ENCODE results near the gene LPAR3. TPM values are rescaled to one million over a fixed set of nuclear protein-coding genes. Genes with fewer than 3 reads are reported as not detected.

The LPAR3 gene
- total and polyA plus RNA-seq, 3 experiments from 2014 or later, result 0.85 to 1.5 (median 1.1) TPM

DNA sequence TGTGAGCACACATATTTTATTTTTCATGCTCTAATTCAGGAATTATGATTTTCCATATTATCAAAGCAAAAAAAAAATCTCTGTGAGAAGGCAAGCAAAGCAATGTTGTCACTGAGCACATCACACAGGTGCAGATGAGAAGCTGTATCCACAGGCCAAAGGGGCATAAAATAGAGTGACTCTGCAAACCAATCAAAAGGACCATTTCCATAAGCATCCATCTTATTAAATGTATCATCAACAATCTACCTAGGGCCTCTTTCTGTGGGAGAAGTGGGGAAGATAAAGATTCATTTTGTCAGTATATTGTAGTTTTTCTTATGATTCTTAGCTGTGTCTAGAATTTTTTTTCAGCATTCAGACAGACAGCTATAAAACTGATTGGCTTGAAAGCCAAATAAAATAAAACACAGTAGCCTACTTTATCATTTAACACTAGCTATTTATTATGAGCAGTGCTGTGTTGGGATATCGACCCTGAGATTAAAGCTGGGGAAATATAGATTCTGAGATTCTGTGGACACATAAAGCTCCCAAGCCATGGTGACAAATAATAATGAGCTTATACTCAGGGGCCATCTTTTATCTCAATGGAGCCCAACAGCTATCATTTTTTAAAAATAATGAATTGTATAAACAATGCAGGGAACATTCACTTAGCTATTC is 90.3 kb downstream of the LPAR3 start:
- H3K27ac Mint-ChIP-seq, result no peak overlapping the region
- Histone ChIP-seq H3K4me3 (ENCODE audit: low read length) (no peak overlapping the region), H3K4me1 (ENCODE audit: insufficient read depth, low read length) (no peaks in the 10 kb centered on the region), H3K9me3 (ENCODE audit: low read length) (no peaks in the 10 kb centered on the region), H3K36me3 (ENCODE audit: insufficient read depth, low read length) (no peaks in the 10 kb centered on the region), H3K27ac (ENCODE audit: low read depth, low read length) (no peak overlapping the region), H3K27me3 (ENCODE audit: insufficient read depth, low read length, poor library complexity, severe bottlenecking) (no peaks in the 10 kb centered on the region)
- CTCF ChIA-PET, result interaction anchor here (1.5 to 1.6 kb wide), 2 partner anchors 20 kb away, joined by 3 to 6 read pairs; no protein-coding TSS in a partner anchor
- H3K27me3 Mint-ChIP-seq, result peaks cover 7 to 13% of the 10 kb centered on the region in 2 donors
- POLR2A ChIA-PET, result no interaction called here
- no peaks in the 10 kb centered on the region for H3K36me3 Mint-ChIP-seq
- no peak overlapping the region for H3K4me3 Mint-ChIP-seq
- no peaks in the 10 kb centered on the region for H3K4me1 Mint-ChIP-seq
- DNase-seq, result no peak
- no peaks in the 10 kb centered on the region for H3K9me3 Mint-ChIP-seq

DNA sequence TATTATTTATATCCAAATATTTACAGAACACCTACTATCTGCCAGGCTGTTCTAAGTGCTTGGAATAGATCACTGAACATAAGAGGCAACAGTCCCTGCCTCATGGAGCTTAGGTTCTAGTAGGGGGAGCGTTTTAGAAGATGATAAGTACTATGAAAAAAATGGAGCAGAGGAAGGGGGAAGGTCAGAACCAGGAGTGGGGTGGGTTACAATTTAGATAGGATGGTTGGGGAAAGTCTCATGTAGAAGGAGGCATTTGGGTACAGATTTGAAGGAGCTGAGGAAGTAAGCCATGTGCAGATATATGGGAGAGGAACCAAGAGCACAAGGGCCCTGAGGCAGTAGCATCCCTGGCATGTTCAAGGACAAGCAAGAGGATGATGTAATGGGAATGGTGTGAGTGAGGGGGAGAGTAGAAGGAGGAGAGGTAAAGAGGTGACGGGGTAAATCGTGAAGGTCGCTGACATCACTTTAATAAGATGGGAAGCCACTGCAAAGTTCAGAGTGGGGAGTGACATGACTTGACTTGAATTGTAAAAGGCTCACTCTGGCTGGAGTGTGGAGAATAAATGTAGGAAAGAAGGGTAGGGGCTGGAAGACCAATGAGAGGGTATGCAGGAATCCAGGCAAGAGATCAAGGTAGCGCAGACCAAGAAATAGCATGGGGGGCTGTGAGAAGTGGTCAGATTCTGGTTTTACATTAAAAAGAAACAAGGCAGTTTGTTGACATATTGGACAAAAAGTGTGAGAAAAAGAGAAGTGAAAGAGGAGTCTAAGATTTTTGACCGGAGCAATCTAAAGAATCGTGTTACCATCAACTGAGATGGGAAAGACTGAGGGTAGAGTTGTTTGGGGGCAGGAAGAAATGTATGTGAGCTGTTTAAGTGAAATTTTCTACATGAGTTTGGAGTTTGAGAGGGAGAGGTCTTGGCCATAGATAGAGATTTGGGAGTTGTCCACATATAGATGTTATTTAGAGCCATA is 92.6 kb downstream of the LPAR3 start:
- ChIA-PET POLR2A (no interaction called here), CTCF (no interaction called here)
- peaks cover 6 to 7% of the 10 kb centered on the region in 2 donors for H3K27me3 Mint-ChIP-seq
- H3K27ac Mint-ChIP-seq, result no peak overlapping the region
- H3K9me3 Mint-ChIP-seq, result no peaks in the 10 kb centered on the region
- Histone ChIP-seq H3K27ac (ENCODE audit: low read depth, low read length) (no peak overlapping the region), H3K27me3 (ENCODE audit: insufficient read depth, low read length, poor library complexity, severe bottlenecking) (no peaks in the 10 kb centered on the region), H3K4me1 (ENCODE audit: insufficient read depth, low read length) (no peaks in the 10 kb centered on the region), H3K36me3 (ENCODE audit: insufficient read depth, low read length) (no peaks in the 10 kb centered on the region), H3K9me3 (ENCODE audit: low read length) (no peaks in the 10 kb centered on the region), H3K4me3 (ENCODE audit: low read length) (no peak overlapping the region)
- no peak overlapping the region for H3K4me3 Mint-ChIP-seq
- no peaks in the 10 kb centered on the region for H3K4me1 Mint-ChIP-seq
- no peaks in the 10 kb centered on the region for H3K36me3 Mint-ChIP-seq
- no peak for DNase-seq

DNA sequence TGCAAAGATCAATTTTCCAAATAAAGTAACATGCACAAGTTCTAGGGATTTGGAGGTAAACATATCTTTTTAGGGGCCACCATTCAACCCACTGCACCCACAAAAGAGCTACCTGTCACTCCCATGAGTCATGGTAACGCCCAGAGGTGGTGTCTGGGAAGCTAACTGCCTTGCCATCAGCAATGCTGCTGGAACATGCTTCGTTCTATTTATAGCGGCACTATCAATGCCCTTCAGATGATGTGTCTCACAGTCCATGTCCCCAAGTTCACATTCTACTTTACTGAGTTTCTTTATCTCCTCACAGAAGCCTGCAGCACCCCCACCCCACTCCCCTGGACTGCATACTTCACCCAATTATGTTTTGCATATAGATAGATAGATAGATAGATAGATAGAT is 95.4 kb downstream of the LPAR3 start:
- no peaks in the 10 kb centered on the region for H3K4me1 ChIP-seq (ENCODE audit: insufficient read depth, low read length)
- ChIA-PET POLR2A (no interaction called here), CTCF (no interaction called here)
- Mint-ChIP-seq H3K4me1 (no peaks in the 10 kb centered on the region), H3K27me3 (peaks cover 6 to 7% of the 10 kb centered on the region in 2 donors), H3K9me3 (peaks cover 0 to 2% (median under 1%) of the 10 kb centered on the region in 5 donors), H3K27ac (no peak overlapping the region), H3K36me3 (no peaks in the 10 kb centered on the region), H3K4me3 (no peak overlapping the region)
- H3K27me3 ChIP-seq (ENCODE audit: insufficient read depth, low read length, poor library complexity, severe bottlenecking), result no peaks in the 10 kb centered on the region
- H3K9me3 ChIP-seq (ENCODE audit: low read length), result no peaks in the 10 kb centered on the region
- H3K36me3 ChIP-seq (ENCODE audit: insufficient read depth, low read length), result no peaks in the 10 kb centered on the region
- DNase-seq, result no peak
- no peak overlapping the region for H3K27ac ChIP-seq (ENCODE audit: low read depth, low read length)
- no peak overlapping the region for H3K4me3 ChIP-seq (ENCODE audit: low read length)

DNA sequence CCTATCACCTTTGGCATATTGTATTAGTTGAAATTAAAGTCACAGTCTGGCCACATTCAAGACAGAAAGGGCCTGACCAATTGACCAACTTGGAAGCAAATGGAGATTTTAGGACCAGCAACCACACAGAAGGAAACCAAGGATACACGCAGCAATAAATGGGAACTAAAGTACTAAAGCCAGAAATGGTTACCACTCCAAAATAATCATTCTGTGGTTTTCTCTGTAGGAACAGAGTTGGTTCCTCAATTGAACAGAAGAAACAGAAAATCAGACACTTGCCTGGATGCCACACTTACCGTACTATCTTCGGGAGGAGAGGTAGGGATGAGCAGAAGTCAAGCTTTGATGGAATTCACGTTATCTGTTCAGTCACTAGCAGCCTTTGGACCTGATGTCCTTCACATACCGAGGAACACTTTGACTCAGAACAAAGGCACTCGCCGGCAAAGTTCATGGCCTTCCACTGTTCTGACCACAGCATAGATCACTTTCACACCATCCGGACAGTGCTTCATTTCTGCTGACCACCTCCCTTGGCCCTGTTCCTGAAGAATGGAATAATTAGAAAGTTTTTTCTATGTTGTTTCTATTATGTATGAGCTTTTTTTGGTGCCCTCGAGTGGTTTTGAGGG is 96.9 kb downstream of the LPAR3 start:
- POLR2A ChIA-PET, result no interaction called here
- CTCF ChIA-PET, result interaction anchor here (0.9 to 1.7 kb wide), 3 partner anchors 14 to 139 kb away, joined by 3 to 9 read pairs (median 3); no protein-coding TSS in a partner anchor

DNA sequence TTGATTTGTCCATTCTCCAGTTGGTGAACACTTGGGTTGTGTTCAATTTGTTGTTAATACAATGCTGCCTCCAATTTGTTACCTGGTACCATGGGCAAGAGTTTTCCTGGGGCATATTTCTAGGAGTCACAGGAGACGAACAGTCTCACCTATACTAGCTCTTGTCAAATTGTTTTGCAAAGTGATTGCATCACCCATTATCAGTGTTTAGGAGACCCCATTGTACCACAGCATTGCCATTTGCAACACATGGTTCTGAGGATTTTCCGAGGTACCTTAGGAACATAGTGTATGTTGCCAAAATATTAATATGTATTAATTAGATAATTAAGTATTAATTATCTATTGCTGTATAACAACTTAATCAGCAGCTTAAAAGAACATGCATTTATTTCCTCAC is 97.8 kb downstream of the LPAR3 start:
- no peaks in the 10 kb centered on the region for H3K36me3 ChIP-seq (ENCODE audit: insufficient read depth, low read length)
- H3K27me3 Mint-ChIP-seq, result peaks cover 10 to 11% of the 10 kb centered on the region in 2 donors
- H3K36me3 Mint-ChIP-seq, result no peaks in the 10 kb centered on the region
- peaks cover 0 to 6% (median 2%) of the 10 kb centered on the region in 5 donors for H3K9me3 Mint-ChIP-seq
- no peaks in the 10 kb centered on the region for H3K27me3 ChIP-seq (ENCODE audit: insufficient read depth, low read length, poor library complexity, severe bottlenecking)
- H3K4me1 ChIP-seq (ENCODE audit: insufficient read depth, low read length), result no peaks in the 10 kb centered on the region
- no peak overlapping the region for H3K27ac Mint-ChIP-seq
- H3K4me3 ChIP-seq (ENCODE audit: low read length), result no peak overlapping the region
- no peak overlapping the region for H3K27ac ChIP-seq (ENCODE audit: low read depth, low read length)
- H3K9me3 ChIP-seq (ENCODE audit: low read length), result no peaks in the 10 kb centered on the region
- DNase-seq, result no peak
- no peak overlapping the region for H3K4me3 Mint-ChIP-seq
- ChIA-PET POLR2A (interaction anchor here (0.6 kb wide), 1 partner anchor 199 kb away, joined by 3 read pairs; no protein-coding TSS in a partner anchor), CTCF (interaction anchor here (1.1 to 1.7 kb wide), 2 partner anchors 13 to 140 kb away, joined by 3 to 9 read pairs; no protein-coding TSS in a partner anchor)
- no peaks in the 10 kb centered on the region for H3K4me1 Mint-ChIP-seq

More for the DNA sequence above, 96.9 kb downstream of the LPAR3 start:
- no peak overlapping the region for H3K27ac ChIP-seq (ENCODE audit: low read depth, low read length)
- no peaks in the 10 kb centered on the region for H3K9me3 ChIP-seq (ENCODE audit: low read length)
- H3K4me1 ChIP-seq (ENCODE audit: insufficient read depth, low read length), result no peaks in the 10 kb centered on the region
- Mint-ChIP-seq H3K4me3 (no peak overlapping the region), H3K27me3 (peaks cover 7 to 10% of the 10 kb centered on the region in 2 donors), H3K27ac (no peak overlapping the region), H3K36me3 (no peaks in the 10 kb centered on the region), H3K4me1 (no peaks in the 10 kb centered on the region), H3K9me3 (peaks cover 0 to 6% (median 2%) of the 10 kb centered on the region in 5 donors)
- no peaks in the 10 kb centered on the region for H3K27me3 ChIP-seq (ENCODE audit: insufficient read depth, low read length, poor library complexity, severe bottlenecking)
- no peaks in the 10 kb centered on the region for H3K36me3 ChIP-seq (ENCODE audit: insufficient read depth, low read length)
- DNase-seq, result no peak
- H3K4me3 ChIP-seq (ENCODE audit: low read length), result no peak overlapping the region

DNA sequence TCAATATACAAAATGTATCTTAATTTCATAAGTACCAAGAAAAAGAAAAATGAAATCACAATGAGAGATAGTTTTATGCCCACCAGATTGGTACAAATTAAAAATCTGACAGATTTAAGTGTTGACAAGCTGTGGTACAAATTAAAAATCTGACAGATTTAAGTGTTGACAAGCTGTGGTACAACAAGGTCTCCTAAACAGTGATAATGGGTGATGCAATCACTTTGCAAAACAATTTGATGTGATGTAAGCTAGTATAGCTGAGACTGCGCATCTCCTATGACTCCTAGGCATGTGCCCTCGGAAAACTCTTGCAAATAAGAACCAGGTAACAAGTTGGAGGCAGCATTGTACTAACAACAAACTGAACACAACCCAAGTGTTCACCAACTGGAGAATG is 100.6 kb downstream of the LPAR3 start:
- no peak overlapping the region for H3K27ac Mint-ChIP-seq
- no peak overlapping the region for H3K4me3 Mint-ChIP-seq
- POLR2A ChIA-PET, result no interaction called here
- H3K9me3 Mint-ChIP-seq, result peaks cover 0 to 6% (median 5%) of the 10 kb centered on the region in 5 donors
- H3K4me1 ChIP-seq (ENCODE audit: insufficient read depth, low read length), result no peaks in the 10 kb centered on the region
- H3K4me1 Mint-ChIP-seq, result no peaks in the 10 kb centered on the region
- no peak overlapping the region for H3K27ac ChIP-seq (ENCODE audit: low read depth, low read length)
- H3K9me3 ChIP-seq (ENCODE audit: low read length), result no peaks in the 10 kb centered on the region
- no peak for DNase-seq
- H3K36me3 ChIP-seq (ENCODE audit: insufficient read depth, low read length), result no peaks in the 10 kb centered on the region
- peaks cover 12 to 14% of the 10 kb centered on the region in 2 donors for H3K27me3 Mint-ChIP-seq
- no peak overlapping the region for H3K4me3 ChIP-seq (ENCODE audit: low read length)
- CTCF ChIA-PET, result interaction anchor here (2.4 kb wide), 1 partner anchor 10 kb away, joined by 10 read pairs; no protein-coding TSS in a partner anchor
- H3K27me3 ChIP-seq (ENCODE audit: insufficient read depth, low read length, poor library complexity, severe bottlenecking), result no peaks in the 10 kb centered on the region
- H3K36me3 Mint-ChIP-seq, result peaks cover 0 to 3% (median 0%) of the 10 kb centered on the region in 3 donors

DNA sequence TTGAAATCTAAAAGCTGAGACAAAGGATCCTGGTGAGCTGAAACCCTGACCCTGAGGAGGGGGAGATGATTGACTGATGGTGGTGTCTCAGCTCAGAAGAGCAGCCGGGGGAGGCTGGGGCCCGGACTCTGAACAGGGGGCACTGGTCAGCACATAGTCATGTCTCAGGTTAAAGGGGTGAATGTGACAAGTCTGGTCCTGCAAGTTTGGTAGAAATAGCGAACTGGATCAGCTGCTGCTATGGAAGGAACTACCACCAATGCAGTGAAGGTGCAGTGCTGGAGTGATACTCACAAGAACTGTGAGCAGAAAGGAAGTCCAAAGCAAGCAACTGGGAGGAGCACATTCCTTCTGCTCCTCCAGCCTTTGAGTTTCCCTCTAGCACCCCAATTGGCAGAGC is 104.0 kb downstream of the LPAR3 start:
- H3K4me1 Mint-ChIP-seq, result no peaks in the 10 kb centered on the region
- H3K4me3 Mint-ChIP-seq, result no peak overlapping the region
- H3K36me3 Mint-ChIP-seq, result peaks cover 0 to 4% (median 0%) of the 10 kb centered on the region in 3 donors
- ChIA-PET POLR2A (no interaction called here), CTCF (interaction anchor here (1.0 kb wide), 1 partner anchor 17 kb away, joined by 4 read pairs; no protein-coding TSS in a partner anchor)
- Histone ChIP-seq H3K27me3 (ENCODE audit: insufficient read depth, low read length, poor library complexity, severe bottlenecking) (no peaks in the 10 kb centered on the region), H3K9me3 (ENCODE audit: low read length) (no peaks in the 10 kb centered on the region), H3K27ac (ENCODE audit: low read depth, low read length) (no peak overlapping the region), H3K4me3 (ENCODE audit: low read length) (no peak overlapping the region), H3K36me3 (ENCODE audit: insufficient read depth, low read length) (no peaks in the 10 kb centered on the region), H3K4me1 (ENCODE audit: insufficient read depth, low read length) (no peaks in the 10 kb centered on the region)
- H3K27ac Mint-ChIP-seq, result no peak overlapping the region
- DNase-seq, result no peak
- H3K9me3 Mint-ChIP-seq, result peaks cover 0 to 6% (median 5%) of the 10 kb centered on the region in 5 donors
- peaks cover 9 to 12% of the 10 kb centered on the region in 2 donors for H3K27me3 Mint-ChIP-seq
